GM19452 (cell line): Measurements from ENCODE around the gene SYNDIG1.

Experiments
- ATAC-seq: cut with Tn5 transposase; IDR thresholded peaks from one replicate; pipeline ENCODE4 v1.9.1; 2021; ENCODE audit not compliant: unreplicated experiment

Gene SYNDIG1

GRCh38 chr20:24446811-24447210 lies 22.6 kb upstream of the SYNDIG1 start:
- ATAC-seq, result no peak

GRCh38 chr20:24448170-24448569 lies 21.3 kb upstream of the SYNDIG1 start:
- ATAC-seq, result no peak

GRCh38 chr20:24449026-24449720 lies 20.3 kb upstream of the SYNDIG1 start:
- no peak for ATAC-seq

GRCh38 chr20:24450177-24450576 lies 19.3 kb upstream of the SYNDIG1 start:
- no peak for ATAC-seq

GRCh38 chr20:24450624-24451376 lies 18.6 kb upstream of the SYNDIG1 start:
- ATAC-seq, result no peak

GRCh38 chr20:24451428-24451827 lies 18.0 kb upstream of the SYNDIG1 start:
- ATAC-seq, result no peak

- ATAC-seq, result no peak
Measured at GRCh38 chr20:24452016-24452415, 17.4 kb upstream of the SYNDIG1 start.

GRCh38 chr20:24452498-24453127 lies 16.8 kb upstream of the SYNDIG1 start:
- ATAC-seq, result no peak

- ATAC-seq, result no peak
Measured at GRCh38 chr20:24453869-24454268, 15.6 kb upstream of the SYNDIG1 start.

- no peak for ATAC-seq
Measured at GRCh38 chr20:24455081-24455480, 14.3 kb upstream of the SYNDIG1 start.

GRCh38 chr20:24456398-24456781 lies 13.0 kb upstream of the SYNDIG1 start:
- no peak for ATAC-seq

- ATAC-seq, result no peak
Measured at GRCh38 chr20:24458436-24458835, 11.0 kb upstream of the SYNDIG1 start.

- no peak for ATAC-seq
Measured at GRCh38 chr20:24459733-24460132, 9.7 kb upstream of the SYNDIG1 start.

- ATAC-seq, result no peak
Measured at GRCh38 chr20:24460712-24461111, 8.7 kb upstream of the SYNDIG1 start.

GRCh38 chr20:24461848-24462247 lies 7.6 kb upstream of the SYNDIG1 start:
- ATAC-seq, result no peak

GRCh38 chr20:24462460-24463010 lies 6.9 kb upstream of the SYNDIG1 start:
- no peak for ATAC-seq

- ATAC-seq, result no peak
Measured at GRCh38 chr20:24465159-24465558, 4.3 kb upstream of the SYNDIG1 start.

- no peak for ATAC-seq
Measured at GRCh38 chr20:24465730-24466129, 3.7 kb upstream of the SYNDIG1 start.

GRCh38 chr20:24468401-24469115 lies 871 bp upstream of the SYNDIG1 start:
- ATAC-seq, result no peak

- ATAC-seq, result no peak
Measured at GRCh38 chr20:24469894-24470745, 691 bp downstream of the SYNDIG1 start.
